Hypothalamus (tissue), 51 donors: Measurements from ENCODE around the gene TSC22D2.
A peak's percentile ranks its signal among the peaks of the same experiment; 100 is the strongest.

ENCODE experiments used
- DNase-seq, 51 donors: peaks; one replicate each; lab custom pipeline; 2025; lab: John Stamatoyannopoulos, UW

The TSC22D2 gene

DNA sequence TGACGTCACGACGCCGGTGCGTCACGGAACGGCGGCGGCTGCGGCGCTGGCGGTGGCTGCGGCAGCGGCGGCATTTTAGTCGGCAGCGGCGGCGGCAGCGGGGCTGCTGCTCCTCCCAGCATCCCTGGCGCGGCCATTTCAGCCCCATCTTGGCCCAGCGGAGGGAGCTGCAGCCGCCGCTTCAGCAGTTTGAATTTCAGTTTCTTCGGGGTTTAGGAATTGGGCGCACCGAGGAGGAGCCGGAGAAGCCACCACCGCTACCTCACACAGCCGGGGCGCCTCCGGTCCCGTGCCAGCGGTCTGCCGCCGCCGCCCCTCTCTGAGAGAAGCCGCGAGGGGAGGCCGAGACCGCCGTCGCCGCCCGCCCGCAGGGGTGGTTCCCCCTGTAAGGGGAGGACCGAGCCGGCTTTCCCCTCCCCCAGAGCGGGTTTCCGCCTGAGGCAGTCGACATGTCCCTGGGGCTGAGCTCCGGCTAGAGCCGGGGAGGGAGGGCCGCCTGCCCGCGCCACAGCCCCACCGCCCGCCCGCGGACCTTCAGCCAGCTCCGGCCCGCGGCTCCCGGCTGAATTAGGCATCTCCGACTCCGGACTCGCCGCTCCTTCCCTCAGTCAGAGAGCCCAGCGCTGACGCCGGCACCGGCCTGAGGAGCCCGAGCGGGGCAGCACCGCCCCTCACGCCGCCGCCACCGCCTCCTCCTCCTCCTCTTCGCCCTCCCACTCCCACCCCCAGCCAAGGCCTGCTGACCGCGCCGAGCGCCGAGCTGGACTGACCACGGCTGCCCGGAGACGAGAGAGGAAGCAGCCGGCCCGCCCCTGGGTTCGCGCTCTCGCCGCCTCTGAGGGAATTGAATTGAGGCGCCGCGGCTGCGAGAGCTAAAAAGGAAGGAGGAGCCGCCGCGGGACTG lies at the start of gene TSC22D2:
Gene TSC22D2, plus strand, starts transcription at position 78 of the 904 bp plus-strand sequence. CDS start 1,053 bp downstream, outside the sequence.
- DNase-seq, result peak; percentile 61 to 98 (median 91)

DNA sequence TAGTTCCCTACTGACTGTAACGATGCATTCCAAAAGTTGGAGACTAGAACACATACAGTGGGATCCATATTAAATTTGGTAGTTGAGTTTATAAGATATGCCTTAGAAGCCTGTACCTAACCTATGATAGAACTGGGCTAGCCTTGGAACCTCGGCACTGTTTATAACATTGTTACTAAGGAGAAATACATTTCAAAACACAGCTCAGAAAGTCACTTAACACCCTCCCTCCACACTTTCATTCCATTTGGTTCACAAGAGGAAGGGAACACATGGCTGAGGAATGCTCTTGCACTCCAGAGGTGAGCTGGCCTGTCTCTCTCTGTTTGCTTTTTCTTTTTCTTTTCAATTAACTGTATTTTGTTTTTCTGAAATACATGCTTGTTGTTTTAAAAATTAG lies 48.7 kb upstream of the TSC22D2 start:
- DNase-seq, result no peak

DNA sequence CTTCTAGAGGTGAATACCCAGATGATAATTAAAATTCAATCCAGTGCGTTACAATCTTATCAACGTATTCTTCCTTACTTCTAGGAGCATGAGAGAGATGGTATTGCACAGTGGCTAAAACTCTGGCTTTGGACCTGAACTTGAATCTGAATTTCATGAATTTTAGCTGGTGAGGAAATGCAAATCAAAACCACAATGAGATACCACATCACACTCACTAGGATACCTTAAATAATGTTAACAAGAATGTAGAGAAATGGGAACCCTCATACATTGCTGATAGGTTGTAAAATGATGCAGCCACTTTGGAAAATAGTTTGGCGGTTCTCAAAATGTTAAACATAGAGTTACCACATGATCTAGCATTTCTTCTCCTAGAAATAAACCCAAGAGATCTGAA lies 47.1 kb upstream of the TSC22D2 start:
- no peak for DNase-seq

DNA sequence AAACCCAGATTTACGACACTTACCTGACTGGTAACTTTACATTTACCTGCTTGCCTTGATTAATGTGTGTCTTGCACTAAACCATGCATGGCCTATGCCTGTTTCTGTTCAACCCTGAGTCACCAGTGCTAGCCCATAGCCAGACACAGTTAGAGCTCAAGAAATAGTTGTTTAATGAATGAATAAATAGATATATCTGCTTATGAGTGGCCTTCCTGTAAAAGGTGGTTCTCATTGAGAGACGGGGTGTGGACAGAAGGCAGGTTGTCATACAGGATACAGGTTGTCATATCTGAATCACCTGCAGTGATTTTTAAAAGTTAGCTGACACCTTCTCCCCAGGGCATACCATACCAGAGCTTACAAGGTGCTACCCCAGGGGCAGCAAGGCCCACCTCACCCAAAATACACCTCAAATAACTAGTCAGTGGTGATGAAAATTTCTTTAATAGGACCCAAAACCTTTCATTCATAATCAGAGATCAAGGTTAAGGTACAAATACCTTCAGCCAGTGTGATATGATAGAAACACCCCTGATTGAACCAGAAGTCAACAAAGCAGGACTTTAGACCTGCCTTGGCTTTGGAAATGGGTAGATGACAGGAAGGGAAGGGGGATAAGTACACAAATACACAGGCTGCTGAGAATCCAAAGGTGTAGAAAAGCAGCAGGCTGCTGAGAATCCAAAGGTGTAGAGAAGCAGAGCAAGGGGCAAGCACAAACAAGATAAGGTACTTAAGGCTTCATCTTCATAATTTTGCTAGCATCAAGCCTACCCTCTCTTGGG lies 45.4 kb upstream of the TSC22D2 start:
- DNase-seq, result no peak

DNA sequence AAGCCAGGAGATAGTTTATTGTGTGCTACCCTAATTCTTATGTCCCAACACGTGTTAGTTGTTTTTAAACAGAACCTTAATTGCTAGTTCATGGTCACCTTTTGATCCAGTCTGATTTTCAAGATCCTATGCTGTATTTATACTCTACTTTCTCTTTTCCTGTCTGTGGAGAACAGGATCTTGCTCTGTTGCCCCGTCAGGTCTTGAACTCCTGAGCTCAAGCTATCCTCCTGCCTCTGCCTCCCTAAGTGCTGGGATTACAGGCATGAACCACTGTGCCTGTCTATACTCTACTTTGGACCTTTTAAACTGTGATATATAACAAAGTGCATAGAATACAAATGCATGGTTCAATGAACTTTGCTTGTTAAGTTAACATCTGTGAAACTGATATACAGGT lies 44.7 kb upstream of the TSC22D2 start:
- no peak for DNase-seq

DNA sequence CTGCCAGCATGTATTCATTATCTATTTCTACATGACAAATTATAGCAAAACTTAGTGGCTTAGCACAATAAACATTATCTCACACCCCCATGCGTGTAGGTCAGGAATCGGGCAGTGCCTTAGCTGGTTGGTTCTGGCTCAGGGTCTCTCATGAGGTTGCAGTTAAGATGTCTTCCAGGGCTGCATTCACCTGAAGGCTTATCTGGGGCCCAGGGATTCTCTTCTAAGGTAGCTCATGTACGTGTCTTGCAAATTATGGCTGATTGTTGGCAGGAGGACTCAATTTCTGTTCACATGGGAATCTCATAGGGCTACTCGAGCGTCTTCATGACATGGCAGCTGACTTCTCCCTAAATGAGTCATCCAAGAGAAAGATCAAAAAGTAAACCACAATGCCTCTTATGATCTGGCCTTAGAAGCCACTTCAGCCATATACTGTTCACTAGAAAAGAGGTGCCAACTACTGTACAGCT lies 42.9 kb upstream of the TSC22D2 start:
- DNase-seq, result no peak

DNA sequence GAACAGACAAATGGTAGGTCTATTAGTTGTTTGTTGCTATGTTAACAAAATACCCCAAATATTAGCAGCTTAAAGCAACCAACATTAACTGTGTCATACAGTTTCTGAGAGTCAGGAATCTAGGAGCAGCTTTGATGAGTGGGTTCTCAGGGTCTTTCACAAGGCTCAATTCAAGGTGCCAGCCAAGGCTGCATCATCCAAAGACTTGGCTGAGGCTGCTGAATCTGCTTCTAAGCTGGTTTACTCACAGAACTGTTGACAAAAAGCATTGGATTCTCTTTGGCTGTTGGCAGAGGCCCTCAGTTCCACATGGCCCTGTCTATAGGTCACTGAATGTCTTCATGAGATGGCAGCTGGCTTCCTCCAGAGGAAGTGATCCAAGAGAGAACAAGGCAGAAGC lies 40.3 kb upstream of the TSC22D2 start:
- peak in 3 of 51 donors; percentile 4 to 12 (median 11) for DNase-seq

DNA sequence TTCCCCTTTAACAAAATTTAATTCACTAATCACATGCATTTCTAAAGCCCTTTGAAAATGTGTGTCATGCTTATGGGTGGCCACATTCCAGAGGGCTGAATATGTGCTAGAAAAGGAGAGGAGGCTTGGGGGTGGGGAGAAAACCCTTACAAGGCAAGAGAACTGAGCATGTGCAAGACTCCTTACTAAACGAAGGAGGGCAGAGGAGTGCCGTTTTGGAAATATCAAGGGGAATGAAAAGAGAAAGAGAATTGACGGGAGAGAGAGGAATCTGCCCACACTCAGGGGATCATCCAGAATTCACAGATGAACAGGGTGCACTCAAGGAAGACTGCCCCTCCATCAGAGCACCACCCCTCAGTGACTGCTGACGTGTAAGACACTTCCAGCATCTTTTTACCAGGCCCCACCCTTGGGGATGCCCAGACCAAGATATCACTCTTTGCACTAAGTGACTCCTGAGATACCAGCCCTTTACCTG lies 37.9 kb upstream of the TSC22D2 start:
- DNase-seq, result peak in 6 of 51 donors; percentile 3 to 38 (median 10)

DNA sequence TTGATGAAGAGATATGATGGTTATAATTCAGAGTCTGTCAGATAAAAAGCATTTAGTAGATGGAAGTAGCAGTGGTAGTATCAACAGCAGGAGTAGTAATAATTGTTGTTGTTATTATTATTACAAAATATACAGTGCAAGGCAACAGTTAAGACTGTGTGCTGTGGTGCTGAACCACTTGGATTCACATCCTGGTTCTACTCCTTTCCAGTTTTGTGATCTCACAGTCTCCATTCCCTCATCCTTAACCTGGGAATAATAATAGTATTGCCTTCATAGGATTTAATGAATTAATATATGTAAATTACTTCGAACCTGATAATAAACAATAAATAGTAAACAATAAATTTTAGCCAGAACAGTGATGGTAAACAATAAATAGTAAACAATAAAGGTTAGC lies 37.1 kb upstream of the TSC22D2 start:
- no peak for DNase-seq

DNA sequence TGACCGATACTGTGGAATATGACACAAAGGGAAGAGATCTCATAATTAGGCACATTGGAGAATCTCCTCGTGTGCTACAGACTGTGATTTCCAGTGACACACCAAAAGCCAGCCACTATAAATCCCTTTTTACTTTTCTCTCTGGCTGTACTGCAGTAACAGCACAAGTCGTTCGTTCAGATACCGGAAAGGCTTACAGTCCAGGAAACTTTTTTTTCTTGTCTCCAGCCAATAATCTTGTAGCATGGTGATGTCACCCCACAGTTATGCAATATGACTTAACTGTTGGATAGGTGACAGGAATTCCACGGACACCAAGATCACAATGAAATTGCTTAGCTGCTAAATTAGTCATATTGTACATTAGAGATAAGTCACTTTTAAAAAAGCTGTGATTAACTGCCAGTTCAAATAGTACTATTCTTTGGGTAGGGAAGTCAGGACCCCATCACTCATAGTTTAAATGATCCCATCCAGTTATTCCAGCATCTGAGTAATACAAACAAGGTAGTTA lies 36.3 kb upstream of the TSC22D2 start:
- DNase-seq, result peak in 1 of 51 donors; percentile 16

DNA sequence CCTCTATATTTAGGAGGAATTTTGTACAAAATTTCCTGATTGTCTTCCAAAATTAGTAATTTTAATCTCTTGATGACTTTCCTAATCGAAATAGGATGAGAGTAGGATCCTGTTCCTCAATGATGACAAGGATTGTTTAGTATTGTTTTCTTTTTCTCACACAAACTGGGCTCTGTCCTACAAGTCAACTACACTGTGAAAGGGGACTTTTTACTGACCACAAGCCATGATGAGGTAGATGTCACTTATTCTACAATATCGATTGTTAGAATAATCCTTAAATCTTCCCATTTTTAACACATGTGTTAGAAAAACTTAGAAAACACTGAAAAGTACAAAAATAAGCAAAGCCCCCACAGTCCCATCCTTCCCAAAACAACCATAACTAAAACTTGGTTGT lies 35.8 kb upstream of the TSC22D2 start:
- no peak for DNase-seq

DNA sequence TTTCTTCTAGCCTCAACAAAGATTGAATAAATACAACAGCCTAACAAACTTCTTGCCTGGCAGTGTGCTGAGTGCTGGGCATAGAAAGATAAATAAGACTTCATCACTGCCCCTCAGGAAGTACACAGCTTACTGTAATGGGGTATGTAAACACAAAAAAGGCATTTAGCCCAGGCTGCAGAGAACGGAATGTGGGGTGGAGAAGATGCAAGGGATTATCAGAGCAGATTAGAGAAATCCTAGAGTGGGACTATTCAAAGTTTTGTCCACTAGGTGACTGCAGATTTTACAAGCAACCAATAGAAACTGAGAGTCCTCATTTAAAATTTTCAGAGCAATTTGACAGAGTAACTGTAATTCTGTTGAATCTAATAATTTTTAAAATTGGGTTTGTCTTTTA lies 35.4 kb upstream of the TSC22D2 start:
- no peak for DNase-seq

DNA sequence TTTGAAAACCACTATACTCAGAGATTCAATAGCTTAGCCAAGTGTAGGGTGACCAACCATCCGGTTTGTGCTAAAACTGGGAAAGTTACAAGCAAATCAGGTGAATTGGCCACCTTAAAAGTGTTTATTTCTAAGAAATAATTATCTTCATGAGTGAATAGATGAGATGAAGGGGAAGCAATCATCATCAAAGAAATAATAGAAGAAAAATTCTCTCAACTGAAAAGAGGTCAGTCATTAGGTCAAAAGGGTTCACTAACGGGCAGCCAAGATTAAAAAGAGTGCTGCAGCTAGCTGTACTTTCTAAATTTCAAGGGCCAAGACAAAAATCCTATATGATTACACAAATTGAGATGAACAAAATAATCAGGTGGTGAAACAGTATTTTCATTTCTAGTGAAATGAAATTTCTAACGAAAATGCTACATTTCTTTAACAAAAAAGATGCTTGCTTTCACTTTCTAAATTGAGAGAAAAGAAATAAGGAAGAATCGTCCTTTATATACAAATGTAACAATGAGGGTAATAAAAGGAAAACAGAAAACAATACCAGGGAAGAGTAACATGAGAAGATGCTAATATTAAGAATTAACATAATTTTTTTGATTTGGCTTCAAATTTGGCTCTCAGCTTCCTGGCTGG lies 34.7 kb upstream of the TSC22D2 start:
- DNase-seq, result no peak

DNA sequence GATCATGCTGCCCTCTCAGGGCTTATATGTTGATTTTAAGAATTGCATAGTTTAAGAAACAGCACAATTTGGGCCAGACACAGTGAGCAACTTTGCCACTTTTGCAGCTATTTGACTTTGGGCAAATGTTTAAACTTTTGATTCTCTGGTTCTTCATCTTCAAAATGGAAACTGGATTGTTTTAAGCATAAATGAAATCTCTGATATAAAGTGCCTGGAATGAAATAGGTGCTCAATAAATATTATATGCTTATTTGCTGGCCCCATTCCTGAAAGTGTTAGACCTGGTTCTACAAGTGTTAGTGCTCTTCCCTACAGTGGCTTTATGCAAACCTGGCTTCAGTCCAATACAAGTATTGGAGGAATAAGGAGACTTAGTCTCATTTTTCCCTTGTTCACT lies 33.1 kb upstream of the TSC22D2 start:
- no peak for DNase-seq

DNA sequence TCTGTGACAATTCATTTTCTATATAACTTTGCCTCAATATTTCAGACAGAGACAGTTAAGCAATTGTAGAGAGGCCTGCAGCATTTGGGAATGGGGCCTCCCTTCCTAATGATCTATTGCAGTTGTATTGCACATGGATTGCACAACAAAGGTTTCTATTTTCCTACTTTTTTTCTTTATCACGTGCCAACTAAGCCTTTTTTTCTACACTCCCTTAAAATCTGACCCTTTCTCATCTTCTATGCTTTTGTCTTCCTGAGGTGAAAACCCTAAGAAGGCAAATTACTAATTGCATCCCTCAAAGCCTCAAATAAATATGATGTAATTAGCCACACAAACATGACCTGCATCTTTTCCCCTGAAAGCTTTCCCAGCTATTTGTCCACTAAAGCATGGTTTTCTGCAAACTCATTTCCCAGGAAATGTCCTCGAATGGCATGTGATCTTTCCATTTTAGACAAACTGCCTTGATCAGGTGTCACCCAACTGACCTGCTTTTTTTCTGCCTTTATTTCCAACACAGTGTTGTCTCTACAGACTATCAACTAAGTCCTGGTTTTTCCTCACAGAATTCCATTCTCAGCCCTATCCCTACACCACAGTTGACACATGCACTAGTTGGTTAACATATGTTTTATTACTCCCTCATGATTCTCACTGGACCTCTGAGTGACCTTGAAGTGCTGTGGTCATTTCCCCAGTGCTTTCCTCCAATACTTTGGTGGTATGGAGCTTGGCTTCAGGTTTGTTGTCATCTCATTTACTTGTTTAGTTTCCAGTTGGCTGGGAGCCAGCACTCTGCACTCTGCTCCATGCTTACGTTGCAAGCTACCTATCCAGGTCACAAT lies 31.9 kb upstream of the TSC22D2 start:
- DNase-seq, result no peak

DNA sequence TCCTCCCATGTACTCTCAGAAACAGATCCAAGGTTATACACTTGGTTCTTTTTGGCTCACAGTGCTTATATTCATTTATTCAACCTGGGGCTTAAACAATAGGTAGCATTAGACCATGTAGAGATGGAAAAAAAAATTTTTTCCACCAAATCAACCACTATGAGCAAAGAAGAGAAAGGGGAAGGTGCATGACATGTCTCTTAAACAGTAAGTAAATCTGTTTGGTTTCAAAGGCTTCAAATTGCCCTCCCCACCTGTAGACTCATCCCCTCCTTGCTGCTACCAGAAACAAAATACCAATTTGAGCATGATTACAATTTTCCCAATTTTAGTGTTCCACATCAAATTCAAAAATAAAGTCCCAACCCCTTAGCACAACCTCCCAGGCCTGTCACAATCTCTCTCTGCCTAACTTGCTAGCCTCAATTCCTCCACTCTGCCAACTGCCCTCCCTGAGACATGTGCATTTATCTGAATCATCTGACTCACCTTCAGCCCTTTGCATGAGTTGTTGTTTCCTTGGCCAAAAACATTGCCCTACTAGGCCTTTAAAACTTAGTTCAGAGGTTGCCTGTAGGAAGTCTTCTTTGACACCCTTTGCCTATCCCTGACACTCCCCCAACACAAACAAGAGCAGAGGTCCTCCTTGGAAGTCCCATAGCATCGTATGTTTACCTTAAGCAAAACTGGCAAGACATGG lies 30.3 kb upstream of the TSC22D2 start:
- no peak for DNase-seq

DNA sequence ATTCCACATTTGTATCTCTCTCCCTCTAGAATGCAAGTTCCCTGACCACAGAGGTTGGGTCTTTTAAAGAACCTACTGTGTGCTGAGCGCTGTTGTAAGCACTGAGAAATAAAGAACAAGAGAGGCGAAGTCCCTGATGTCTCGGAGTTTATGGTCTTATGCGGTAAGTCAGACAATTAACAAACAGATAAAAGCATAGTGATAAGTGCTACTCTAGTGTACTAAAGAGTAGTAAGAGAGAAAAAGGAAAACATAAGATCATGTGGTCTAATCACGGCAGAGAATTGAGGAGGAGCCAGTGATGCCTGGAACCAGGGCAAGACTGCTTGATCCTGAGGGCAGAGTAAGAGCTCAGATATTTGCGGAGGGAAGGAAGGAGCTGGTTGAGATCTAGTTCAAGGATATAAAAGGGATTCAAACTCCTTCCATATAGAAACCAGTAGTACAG lies 29.8 kb upstream of the TSC22D2 start:
- no peak for DNase-seq

DNA sequence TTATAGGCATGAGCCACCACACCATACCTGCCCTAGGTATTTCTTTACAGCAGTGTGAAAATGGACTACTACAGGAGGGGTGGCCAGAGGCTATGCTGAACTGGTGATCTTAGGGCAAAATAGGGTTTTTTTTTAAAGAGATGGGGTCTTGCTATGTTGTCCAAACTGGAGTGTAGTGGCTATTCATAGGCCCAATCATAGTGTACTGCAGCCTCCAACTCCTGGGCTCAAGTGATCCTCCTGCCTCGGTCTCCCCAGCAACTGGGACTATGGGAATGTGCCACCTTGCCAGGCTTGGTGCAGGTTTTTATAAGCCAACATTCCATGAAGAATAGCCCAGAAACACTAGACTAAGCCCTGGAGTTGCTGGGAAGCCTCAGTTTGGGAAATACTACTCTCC lies 28.6 kb upstream of the TSC22D2 start:
- no peak for DNase-seq
